Measurements from ENCODE around the gene GNAT3.
A peak's percentile ranks its signal among the peaks of the same experiment; 100 is the strongest.

GNAT3 gene

GRCh38 chr7:80444811-80445210, 67.1 kb downstream of the GNAT3 start:
- DNase-seq (ENCODE audit: low spot score), result no peak
- CTCF ChIA-PET, result interaction anchor here (0.6 to 0.7 kb wide), 3 partner anchors 251 to 1015 kb away, joined by 3 read pairs; no protein-coding TSS in a partner anchor
- H3K27ac ChIP-seq, result no peak overlapping the region
- no peak for TF ChIP-seq CTCF (conservative IDR thresholded peaks at IDR 0.05; ENCODE audit: low read depth)
- POLR2A ChIA-PET (ENCODE audit: low non-redundant PET), result no interaction called here

- DNase-seq (ENCODE audit: low spot score), result no peak
- H3K27ac ChIP-seq, result no peak overlapping the region
- POLR2A ChIA-PET (ENCODE audit: low non-redundant PET), result no interaction called here
- CTCF ChIA-PET, result interaction anchor here (2.0 kb wide), 1 partner anchor 15 kb away, joined by 4 read pairs; no protein-coding TSS in a partner anchor
- TF ChIP-seq CTCF (conservative IDR thresholded peaks at IDR 0.05; ENCODE audit: low read depth), result no peak
These were observed 68.5 kb downstream of the GNAT3 start for GRCh38 chr7:80443325-80443724.

DNA sequence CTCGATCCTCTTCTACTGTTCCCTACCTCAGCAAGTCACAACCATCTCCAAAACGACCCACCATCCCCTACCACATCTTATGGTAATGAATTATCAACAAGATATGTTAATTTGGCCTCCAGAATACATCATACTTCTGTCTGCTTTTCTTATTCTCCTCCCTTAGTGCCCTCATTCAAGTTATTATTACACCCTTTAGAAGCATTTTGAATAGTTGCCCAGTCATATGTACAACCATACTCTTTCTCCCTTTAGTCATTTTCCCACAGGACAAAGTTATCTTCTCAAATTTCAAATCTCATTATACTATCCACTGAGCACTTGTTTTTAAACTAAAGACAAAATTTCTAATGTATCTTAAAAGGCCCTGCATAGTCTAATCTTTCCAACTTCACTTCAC, 71.0 kb downstream of the GNAT3 start:
- TF ChIP-seq CTCF (conservative IDR thresholded peaks at IDR 0.05; ENCODE audit: low read depth), result no peak
- POLR2A ChIA-PET (ENCODE audit: low non-redundant PET), result no interaction called here
- no peak for DNase-seq (ENCODE audit: low spot score)
- no peak overlapping the region for H3K27ac ChIP-seq
- CTCF ChIA-PET, result no interaction called here

DNA sequence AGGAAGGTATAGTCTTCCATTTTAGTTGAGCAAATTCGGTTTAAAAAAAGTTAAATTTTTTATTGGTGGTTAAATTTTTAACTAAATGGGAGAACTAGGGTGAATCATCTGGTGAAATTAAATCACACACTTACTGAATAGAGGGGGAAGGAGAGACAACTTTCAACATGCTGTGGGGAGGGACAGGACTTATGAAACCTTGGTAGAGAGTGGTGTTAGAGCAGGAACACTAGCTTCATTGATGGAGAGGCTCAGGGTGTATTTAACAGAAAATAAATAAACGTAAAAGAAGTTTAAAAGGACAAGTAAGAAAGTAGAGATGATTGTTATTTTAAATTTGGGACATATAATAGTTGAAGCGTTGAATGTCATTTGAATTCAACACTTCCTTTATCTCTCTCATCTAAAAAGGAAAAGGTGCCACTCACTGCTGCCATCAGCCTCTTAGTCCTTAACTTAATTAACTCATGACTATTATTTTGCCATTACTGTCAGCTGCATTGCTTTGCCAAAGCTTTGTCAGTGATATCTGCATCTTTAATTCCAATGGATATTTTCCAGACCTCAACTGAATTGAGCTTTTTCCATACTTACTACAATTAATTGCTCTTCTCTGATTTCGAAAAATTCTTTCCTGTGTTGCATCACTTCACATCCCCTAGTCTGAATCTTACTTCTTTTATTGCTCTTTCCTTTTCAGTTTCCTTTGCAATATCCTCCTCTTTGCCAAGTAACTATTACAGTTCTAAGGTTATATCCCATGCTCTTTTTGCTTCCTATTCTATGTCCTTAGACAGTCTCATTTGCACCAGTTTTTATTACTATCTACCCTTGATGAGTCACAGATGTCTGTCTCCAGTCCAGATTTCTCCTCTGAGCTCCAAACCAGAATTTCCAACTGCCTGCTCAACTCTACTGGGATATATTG, 71.7 kb downstream of the GNAT3 start:
- ChIA-PET CTCF (no interaction called here), POLR2A (ENCODE audit: low non-redundant PET) (no interaction called here)
- H3K27ac ChIP-seq, result no peak overlapping the region
- peak; percentile 20 for DNase-seq (ENCODE audit: low spot score)
- no peak for TF ChIP-seq CTCF (conservative IDR thresholded peaks at IDR 0.05; ENCODE audit: low read depth)

GRCh38 chr7:80435521-80435920, 76.3 kb downstream of the GNAT3 start:
- POLR2A ChIA-PET (ENCODE audit: low non-redundant PET), result no interaction called here
- TF ChIP-seq CTCF (conservative IDR thresholded peaks at IDR 0.05; ENCODE audit: low read depth), result no peak
- DNase-seq (ENCODE audit: low spot score), result no peak
- CTCF ChIA-PET, result no interaction called here
- H3K27ac ChIP-seq, result no peak overlapping the region

DNA sequence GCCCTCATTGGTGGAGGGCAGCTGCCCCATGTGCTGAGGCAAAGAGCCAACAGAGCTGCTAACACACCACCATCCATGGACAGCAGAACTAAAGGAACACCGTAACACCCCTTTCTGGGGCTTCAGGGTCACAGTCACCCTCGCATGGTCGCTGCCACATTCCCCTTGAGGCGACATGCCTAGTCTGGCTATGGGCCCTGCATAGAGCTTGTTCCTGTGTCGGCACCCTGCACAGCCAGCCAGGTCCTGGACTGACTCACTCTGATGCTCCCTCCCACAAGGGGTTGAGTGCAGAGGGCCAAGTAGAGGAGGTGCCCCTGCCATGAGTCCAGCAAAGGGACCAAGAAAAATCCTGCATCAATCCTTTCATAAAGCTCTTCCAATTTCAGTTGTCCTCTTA, 77.8 kb downstream of the GNAT3 start:
- POLR2A ChIA-PET (ENCODE audit: low non-redundant PET), result no interaction called here
- DNase-seq (ENCODE audit: low spot score), result no peak
- H3K27ac ChIP-seq, result no peak overlapping the region
- no peak for TF ChIP-seq CTCF (conservative IDR thresholded peaks at IDR 0.05; ENCODE audit: low read depth)
- CTCF ChIA-PET, result interaction anchor here (0.6 to 1.3 kb wide), 5 partner anchors 12 to 1036 kb away, joined by 3 to 7 read pairs (median 3); no protein-coding TSS in a partner anchor
